SH-SY5Y (cell line): ENCODE data around the gene SPSB1.

Experiments
- GATA2 ChIP-seq: IDR thresholded peaks from 2 replicates; pipeline ENCODE4 v1.6.1; 2011; ENCODE audit warnings: mild to moderate bottlenecking, low read depth, low read length
- GATA3 ChIP-seq: IDR thresholded peaks from 2 replicates; pipeline ENCODE4 v1.6.1; 2011; ENCODE audit warnings: low read depth, mild to moderate bottlenecking, low read length, moderate library complexity

GRCh38 chr1:9378801-9379200 lies 86.1 kb downstream of the SPSB1 start:
- no peak for TF ChIP-seq GATA2
- TF ChIP-seq GATA3, result no peak
